GM21619 (cell line): ENCODE data around the gene BCL2.

ENCODE experiments used
- ATAC-seq: cut with Tn5 transposase; IDR thresholded peaks from one replicate; pipeline ENCODE4 v1.9.1; 2021; ENCODE audit not compliant: unreplicated experiment

Gene BCL2

DNA sequence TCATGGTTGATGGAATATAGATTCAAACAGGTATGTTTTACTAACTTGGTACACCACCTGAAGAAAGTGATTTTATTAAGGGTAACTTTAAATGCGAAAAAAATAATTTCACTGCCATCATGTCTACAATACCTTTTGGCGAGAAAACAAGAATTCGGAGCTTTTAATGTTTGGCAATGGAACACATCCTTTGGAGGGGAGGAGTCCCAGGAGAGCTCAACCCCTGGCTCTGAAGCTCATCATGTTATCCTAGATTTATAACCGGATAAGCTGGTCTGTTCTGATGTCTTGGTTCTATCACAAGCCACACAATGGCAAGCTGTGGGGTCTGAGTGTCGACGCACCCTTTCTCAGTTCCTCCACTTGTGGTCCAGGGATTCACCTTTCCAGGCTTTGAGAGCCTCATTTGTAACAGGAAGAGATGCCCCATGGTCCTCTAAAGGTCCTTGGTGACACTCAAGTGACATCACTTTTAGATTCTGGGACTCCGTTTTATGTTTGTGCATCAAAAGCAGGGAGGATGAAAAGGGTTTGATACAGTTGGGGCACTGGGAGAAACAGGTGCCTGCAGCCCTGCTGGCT is 172.7 kb downstream of the BCL2 start:
- no peak for ATAC-seq

DNA sequence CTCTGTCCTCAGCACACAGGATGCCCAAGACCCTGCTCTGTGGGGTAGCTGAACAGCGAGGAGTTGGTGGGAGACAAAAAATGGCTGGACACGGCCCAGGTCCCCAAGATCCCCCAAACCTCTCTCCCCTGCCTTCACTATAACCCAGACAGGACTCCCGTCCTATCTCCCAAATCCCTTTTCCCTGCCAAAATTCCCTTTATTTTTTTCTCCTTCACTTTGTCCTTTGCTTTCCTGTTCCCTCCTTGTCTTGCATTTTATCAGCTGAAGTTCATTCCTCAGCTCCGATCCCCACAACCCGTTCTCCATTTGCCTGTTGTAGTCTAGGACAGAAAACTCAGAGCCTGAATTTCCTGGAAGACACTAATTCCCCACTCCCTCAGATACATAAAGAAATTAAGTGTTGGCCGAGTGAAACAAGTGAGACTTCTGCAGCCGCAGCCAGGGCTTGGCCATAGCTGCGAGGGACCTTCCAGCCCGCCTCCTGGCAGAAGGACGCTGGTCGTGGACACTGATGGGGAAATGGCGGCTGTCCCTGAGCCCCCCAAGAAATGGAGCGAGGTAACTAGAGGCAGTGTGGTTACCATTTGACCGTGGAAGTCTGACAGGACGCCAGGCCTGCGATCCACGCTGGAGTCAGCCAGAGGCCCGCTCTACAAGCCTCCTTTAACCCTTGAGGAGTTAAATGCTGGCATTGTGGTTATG is 173.6 kb downstream of the BCL2 start:
- no peak for ATAC-seq

DNA sequence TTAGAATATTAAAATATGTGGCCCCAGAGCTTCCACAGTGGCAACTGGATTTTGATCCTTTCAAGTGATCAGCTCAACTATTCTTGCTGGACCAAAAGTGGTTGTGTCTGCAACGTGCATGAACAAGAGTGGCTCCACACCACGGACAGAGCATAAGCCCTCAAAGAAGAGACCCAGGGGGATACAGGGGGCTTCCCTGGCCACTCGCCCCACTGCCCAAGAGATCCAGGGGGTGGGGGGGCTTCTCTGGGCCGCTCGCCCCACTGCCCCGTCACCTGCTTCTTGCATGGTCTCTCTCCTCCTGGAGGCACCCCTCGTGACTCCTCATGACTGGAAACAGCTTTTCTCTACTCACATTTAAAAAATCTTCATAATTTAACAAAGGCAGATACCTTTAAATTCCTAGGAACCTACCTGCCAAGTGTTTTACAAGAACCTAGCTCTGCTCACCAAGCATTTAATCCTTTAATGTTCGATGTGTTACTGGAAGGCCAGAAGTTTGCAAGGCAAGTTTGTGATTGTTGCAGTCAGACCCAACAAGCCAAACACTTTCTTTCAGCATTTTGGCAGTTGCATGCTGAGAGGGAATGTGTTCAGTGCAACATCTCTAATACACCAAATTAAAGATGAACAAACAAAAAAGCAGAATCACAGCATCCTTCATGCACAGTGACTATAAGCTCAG is 174.3 kb downstream of the BCL2 start:
- ATAC-seq: no peak

DNA sequence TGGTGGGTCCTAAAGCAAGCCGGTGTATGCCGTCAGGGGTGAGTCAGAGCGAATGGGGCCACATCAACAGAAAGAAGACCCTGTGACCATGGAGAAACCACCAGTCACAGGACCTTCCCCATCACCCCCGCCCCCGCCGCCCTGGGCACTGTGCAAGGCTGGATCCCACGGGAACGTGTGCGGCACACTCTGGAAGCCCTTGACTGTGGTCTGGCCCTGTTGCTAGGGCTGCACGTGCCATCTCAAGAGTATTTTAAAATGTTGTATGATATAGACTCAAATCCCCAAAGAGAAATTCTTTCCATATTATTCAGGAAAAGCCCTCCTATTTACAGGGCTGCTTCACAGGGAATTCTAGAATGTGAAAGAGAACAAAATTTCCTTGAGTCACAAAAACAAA is 174.8 kb downstream of the BCL2 start:
- no peak for ATAC-seq

DNA sequence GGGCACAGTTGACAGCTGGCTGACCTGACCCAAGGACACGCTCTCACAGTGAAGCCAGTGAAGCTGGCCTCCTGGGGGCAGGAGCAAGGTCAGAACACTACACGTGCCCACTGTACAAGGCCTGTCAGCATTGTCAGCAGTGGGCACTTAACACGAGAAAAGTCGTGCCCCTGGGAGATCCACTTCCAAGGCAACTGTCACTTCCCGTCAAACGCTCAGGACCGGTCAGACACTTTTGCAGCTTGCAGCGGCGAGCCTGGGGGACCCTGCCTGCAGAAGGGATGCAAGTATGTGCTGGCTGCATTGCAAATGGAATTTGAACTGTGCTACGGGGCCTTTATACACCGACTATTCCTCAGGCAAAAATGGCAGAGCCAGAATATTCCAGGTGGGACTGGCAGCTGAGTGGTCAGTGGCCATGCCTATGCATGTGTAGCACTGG is 176.2 kb downstream of the BCL2 start:
- ATAC-seq: no peak

DNA sequence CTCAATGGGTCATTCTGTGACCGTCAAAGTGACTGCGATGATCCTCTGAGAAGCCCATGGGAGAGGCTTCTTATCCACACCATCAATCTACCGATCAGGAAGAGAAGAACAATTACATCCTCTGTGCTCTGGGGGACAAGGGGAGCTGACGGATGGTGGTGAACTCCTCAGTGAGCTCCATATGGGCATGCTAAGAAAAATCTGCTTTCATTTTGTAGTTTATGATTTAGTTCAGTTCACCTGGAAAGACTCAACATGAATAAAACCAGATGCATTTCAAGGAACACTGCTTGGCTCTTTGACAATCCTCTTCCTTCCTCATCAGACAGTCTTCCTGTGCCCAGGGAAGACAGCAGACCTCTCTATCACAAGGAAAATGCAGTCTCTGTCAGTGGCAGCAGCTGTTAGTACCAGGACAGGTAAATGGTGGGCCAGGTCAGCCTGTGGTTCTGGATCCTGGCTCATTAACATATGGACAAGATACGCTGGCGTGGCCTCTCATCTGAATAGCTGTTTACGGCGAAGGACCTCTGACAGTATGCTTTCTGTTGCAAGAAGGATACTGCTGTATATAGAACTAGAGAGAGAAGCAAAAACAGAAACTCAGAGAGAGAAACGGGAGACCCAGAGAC is 176.9 kb downstream of the BCL2 start:
- ATAC-seq: no peak

DNA sequence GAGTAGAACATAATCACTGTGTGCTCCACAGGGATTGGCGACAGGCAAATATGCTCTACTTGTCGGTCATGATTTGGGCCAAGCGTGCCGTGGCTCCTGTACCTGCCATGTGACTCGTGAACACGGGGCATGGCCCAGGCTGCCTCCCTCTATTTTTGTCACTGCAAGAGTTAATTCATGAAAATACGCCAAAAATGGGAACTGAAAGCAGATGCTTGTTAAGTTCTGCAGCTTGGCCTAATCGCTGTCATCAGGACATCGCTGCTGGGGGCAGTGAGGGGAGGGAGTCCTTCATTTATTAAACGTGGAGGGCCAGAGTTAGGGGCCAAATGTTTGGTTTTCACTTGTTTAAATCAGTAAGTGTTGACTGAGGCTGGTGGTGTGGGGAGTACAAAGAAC is 177.8 kb downstream of the BCL2 start:
- peak; percentile 42 for ATAC-seq

DNA sequence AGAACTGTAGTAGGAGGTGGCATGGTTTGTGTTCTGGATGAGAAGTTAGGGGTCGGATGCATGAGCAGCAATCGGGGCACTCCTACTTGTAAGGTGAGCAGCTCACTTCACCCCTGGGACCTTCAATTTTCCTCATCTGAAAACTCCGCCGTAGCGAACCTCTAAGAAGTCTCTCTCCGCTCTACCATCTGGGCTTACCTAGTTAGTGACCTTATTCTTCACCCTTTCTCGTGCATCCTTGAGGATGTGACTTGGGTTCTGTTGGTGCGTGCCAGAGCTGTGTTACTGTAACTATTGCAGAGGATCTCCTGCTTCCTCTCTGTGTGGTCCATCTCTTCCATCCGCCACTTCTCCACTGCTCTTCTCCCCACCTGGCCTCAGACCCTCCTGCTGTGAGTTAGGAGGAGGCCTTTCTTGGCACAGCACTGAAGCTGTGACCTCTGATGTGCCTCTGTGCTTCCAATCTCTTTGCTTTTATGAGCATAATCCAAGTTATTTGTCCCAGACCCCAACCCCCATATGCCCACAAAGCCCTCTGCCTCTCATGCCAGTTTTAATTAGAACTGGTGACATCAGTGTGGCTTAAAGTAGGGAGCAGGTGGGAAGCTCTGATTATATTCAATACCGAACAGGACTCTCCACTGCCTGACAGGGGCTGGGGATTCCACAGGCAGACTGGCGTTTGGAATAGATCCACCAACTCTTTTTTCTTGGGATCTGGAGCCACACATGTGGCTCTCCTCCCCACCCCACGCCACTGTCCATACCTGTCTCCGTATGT is 178.4 kb downstream of the BCL2 start:
- ATAC-seq: no peak

DNA sequence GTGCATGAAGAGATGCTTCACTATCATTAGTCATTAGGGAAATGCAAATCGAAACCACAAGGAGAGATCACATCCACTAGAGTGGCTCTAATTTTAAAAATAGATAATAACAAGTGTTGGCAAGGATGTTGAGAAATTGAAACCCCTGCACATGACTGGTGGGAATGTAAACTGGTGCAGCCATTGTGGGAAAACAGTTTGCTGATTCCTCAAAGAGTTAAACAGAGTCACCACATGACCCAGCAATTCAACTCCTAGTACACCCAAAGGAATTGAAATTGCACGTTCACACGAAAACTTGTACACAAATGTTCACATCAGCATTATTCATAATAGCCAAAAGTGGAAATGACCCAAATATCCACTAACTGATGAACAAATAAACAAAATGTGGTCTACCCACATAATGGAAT is 179.5 kb downstream of the BCL2 start:
- ATAC-seq: no peak

DNA sequence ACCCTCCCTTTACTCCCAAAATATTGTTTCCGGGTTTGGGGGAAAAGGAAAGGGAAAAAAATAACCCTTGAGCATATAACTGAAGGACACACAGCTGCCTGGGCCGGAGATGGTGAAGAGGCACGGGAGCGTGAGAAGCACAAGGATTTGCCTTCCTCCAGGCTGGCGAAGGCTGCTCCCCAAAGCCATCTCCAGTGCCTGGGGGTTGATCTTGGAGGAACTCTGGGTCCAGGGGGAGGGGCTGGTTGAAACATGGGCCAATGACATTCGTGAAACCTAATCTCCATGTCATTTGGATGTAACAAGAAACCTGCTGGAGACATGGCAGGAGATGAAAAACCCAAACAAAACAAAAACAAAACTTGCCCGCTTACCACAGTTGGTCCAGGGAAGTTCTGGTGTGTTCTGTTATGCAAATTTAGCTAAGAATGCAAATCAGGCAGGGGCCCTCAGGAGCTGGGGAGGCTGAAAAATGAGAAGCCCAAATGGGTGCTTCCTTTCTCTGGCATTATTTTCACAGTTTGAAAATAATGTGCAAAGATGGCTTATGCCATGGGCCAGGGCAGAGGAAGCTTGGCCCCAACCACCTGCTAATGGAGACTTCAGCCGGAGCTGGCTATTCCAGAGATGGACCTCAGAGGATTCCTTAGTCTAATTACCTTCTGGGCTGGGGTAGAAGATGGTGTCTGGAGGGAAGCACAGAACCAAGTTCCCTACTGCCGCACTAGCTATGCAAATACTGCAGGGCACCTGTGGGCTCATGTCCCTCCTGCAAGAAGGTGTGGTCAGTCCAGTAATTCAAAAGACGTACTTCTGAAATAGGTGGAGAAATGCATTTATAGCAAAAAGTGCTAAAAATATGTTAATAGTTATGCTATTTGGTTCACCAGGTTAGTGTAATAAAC is 180.9 kb downstream of the BCL2 start:
- ATAC-seq: peak; percentile 54

DNA sequence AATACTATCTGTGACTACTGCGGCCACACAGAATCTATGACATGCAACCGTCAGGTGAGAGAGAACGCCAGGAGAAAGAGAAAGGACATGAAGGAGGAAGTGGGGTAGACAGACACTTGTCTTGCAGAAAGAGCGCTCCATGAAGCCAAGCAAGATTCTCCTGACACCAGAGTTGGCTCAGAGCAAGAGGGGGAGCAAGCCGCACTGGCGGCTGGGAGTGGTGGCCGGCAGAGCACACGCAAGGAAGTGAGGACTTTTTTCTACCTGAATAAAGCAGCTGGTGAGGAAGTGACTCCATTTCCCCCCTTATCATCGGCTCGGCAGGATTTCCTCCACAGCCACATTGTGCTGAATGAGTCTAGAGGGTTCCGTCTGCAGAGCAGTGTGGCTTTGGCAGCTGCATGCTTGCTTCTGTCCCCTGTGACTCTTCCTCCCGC is 181.6 kb downstream of the BCL2 start:
- ATAC-seq: no peak

DNA sequence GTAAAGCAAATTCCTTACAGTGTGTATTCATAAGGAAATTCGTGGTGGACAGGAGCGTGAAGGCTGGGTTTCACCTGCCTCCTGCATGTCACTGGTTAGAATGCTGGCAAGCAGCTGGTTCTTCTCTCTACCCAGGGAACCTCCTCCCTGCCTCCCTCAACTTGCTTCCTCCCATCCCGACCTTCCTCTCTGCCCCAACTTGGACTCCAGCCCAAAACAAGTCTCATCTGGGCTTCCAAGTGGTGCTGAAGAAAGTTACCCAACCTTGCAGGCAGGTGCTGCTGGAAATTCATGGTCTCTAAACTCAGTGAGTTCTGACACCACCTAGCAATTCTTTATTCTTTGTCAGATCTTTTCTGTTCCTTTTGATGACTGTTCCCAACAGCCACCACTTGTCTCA is 184.5 kb downstream of the BCL2 start:
- no peak for ATAC-seq

DNA sequence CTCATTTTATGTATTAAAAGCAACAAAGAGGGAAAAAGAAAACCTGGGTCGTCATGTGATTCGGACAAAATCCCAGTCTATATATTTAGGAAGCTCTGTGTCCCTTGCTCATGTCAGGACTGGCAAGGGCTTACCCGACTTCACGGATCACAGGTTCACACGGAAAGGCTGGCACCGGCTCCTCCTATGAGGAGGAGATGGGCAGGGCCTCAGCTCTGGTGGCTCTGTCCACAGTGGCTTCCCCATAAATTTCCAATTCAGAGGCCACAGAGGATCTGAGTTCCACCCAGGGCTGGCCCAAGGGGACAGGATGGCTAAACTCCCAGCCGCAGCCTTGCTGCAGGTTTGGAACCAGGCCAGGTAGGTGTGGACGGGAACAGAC is 186.8 kb downstream of the BCL2 start:
- no peak for ATAC-seq

DNA sequence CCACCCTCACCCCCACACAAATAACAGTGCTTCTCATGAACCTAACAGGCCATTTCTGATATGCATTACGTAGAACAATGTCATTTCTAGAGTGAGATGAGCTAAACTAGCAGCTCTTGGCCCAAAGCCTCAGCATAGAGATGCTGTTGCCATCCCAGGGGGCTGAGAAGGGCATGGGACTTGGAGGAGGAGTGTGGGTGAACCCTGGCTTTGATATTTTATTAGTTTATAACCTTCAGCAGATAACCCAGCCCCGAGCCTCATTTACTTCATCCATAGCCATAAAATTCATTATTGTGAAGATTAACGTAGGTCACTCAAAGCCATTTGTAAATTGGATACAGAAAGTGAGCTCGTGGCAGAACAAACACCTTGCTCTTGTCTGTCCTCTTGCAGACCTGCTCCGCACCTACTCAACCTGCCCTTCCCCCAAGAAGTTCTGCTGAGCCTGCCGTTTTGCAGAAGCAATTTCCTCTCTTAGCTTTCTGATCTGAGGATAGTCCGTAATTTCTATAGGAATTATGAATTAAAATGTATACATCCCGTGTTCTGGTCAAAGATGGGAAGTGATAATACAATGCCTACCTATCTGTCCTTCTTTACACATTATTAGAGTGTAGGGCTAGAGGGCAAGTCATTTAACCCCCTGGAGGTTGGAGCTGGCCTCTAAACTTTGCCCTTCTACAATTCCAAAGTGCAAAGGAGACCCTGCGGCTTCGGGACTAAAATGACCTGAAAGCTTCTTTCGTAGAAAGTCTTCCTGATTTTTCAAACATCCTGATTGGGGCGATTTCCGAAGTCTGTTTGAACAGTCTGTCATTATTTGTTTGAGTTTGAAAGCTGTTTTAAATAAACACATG is 187.4 kb downstream of the BCL2 start:
- no peak for ATAC-seq

DNA sequence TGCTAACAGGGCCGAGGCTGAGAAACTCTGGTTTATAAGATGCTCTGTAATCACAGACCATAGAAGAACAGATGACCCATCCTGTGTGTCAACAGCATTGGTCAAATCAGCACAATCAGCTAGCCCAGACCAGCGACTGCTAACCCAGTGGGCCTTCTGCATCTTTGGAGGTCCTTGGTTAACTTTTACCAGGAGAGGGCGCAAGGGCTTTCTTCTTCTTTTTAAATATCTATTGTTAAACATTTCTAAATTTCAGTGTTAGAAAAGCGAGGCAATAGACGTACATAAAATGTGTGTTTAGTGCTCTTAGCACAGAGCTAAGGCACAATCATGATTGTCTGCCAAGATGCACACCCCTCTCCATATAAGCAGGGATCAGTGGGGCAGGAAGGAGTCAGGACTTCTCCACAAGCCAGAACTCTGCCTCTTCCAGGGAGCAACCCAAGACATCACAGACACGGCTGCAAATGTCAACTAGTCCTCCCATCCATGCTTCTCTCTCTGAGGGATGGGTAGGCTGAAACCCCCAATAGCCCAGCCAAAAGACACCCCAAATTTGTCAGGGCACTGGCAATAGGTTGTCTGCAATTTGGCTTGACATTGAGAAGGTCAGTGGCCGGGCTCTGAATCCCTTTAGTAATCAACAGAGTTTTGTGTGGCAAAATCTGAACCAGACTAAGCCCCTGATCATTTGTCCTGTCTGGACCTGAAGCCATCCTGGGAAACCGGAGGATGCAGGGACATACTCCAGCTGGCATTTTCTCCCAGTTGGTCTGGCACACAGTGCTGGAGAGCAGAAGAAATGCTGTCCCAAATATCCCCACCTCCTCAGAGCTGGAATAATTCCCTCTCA is 188.2 kb downstream of the BCL2 start:
- no peak for ATAC-seq

DNA sequence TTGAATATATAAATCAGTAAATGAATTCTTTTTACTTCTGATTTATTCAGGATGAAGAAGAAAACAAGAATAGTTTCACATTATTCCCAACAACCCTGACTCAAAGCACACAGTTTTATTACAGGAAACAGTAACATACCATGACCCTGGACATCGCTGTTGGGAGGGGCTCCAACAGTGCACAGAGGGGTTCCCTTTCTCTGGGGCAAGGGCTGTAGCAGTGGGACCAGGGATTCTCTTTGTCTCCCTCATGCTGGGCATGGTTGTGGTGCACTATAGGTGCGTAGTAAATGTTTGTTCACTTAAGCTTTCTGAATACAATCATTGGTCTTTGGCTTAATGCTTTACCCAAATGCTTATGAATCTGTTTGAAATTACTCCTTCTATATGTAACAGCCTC is 189.4 kb downstream of the BCL2 start:
- no peak for ATAC-seq

DNA sequence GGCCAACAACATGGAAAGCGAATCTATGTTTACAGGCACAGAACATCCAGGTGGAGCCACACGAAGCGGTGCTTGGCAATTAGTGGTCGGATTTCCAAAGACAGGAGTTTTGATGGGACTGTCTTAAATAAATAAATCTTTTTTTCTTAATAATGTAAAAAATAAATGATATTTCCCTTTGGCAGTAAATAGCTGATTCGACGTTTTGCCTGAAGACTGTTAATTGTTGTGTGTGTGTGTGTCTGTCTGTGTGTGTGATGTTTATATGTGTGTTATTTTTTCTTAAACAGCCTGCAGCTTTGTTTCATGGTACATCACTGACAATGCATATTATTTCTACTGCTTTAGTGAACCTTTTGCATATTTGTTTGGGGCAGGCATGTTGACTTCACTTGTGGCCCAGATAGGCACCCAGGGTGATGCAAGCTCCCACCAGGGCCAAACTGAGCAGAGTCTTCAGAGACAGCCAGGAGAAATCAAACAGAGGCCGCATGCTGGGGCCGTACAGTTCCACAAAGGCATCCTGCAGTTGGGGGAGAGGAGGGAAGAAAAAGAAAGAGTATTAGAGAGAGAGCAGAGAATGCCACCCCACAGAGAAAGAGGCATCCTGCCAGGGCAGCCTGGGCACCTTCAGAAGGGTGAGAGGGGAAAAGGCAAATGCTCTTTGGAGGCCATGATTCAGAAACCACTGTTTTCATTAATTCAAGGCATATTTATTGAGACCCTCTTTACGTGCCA is 191.2 kb downstream of the BCL2 start:
- no peak for ATAC-seq
